Activated CD8-positive, alpha-beta memory T cell treated with anti-CD3 and anti-CD28 coated beads, Interleukin-2, amount 50 U/mL, for 48 hours (primary cell): ENCODE data around the gene ALX1.
"Not testable (repeated sequence)": the region's sequence is repeated elsewhere in the genome, so short reads cannot be mapped to it uniquely, and the experiment has no call there.

Experiments used
- DNase-seq: peaks from one replicate; pipeline ENCODE4 v3.0.0-alpha.2; 2020

The ALX1 gene

GRCh38 chr12:85308374-85308773, 28.4 kb downstream of the ALX1 start:
- no peak for DNase-seq

- DNase-seq, result no peak
Observed at GRCh38 chr12:85309125-85309566, 29.1 kb downstream of the ALX1 start.

- no peak for DNase-seq
Observed at GRCh38 chr12:85310025-85310424, 30.0 kb downstream of the ALX1 start.

- DNase-seq, result no peak
Observed at GRCh38 chr12:85310456-85311076, 30.5 kb downstream of the ALX1 start.

- not testable (repeated sequence) for DNase-seq
Observed at GRCh38 chr12:85317866-85318636, 38.0 kb downstream of the ALX1 start.

GRCh38 chr12:85322715-85323114, 42.7 kb downstream of the ALX1 start:
- no peak for DNase-seq

GRCh38 chr12:85325442-85325841, 45.4 kb downstream of the ALX1 start:
- DNase-seq, result no peak

- DNase-seq, result no peak
Observed at GRCh38 chr12:85329913-85330312, 49.9 kb downstream of the ALX1 start.

- no peak for DNase-seq
Observed at GRCh38 chr12:85348779-85349178, 68.8 kb downstream of the ALX1 start.

GRCh38 chr12:85350356-85350755, 70.3 kb downstream of the ALX1 start:
- no peak for DNase-seq
